NOMO-1 treated with dmso at 0.1 percent for 144 hours (cell line): ENCODE measurements around the gene ELL.

ENCODE experiments used
- DNase-seq: peaks from one replicate; lab custom pipeline; 2025; ENCODE audit not compliant: unreplicated experiment; lab: John Stamatoyannopoulos, UW

Gene ELL

GRCh38 chr19:18473003-18473705, 48.7 kb downstream of the ELL start:
- no peak for DNase-seq

DNA sequence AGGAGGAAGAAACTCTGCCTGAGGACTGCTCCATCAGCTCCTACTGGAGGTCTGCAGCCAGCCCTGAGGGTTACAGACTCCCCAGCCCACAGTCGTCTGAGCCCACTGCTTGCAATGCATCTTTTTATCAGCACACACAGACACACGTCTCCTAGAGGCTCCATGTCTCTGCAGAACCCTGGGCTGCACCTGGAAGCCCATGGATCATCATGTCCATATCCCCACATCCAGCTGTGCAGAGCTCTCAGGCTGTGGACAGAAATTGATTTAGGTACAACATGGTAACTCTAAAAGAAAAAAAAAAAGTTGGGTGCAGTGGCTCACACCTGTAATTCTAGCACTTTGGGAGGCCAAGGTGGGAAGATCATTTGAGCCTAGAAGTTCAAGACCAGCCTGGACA, 51.1 kb downstream of the ELL start:
- DNase-seq: no peak

DNA sequence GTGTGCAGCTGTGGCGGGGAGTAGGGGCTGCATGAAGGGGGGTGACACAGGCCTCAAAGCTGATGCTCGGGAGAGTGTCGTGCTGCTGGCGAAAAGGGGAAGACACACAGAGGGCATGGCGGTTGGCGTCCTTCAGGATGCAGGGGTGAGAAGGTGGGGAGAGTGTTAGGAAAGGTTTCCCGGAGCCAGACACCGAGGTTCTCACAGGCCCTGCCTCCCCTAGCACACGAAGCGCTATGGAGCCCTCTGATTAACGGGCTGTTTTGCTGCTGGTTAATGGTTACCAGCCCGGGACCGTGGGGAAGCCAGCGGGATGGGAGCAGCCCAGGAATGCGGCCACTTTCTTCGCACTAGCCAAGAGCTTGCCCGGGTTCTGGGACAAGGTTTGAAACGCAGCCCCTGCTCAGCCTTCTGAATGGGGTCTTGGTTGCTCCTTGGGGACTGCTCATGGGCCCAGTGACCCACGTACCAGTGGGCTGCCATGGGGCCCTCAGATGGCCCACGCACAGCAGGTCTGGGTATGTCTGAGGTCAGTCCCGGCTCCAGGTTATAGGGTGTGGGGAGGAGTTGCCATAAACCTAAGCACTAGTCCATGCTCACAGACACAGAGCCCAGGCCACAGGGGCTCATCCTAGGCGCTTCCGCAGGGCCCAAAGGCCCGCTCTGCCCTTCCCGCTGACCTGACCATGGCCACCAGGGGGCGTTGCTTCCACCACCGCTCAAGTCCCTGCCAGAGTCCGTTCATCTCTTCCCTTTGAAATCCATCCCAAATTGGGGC, 52.6 kb downstream of the ELL start:
- DNase-seq: no peak

DNA sequence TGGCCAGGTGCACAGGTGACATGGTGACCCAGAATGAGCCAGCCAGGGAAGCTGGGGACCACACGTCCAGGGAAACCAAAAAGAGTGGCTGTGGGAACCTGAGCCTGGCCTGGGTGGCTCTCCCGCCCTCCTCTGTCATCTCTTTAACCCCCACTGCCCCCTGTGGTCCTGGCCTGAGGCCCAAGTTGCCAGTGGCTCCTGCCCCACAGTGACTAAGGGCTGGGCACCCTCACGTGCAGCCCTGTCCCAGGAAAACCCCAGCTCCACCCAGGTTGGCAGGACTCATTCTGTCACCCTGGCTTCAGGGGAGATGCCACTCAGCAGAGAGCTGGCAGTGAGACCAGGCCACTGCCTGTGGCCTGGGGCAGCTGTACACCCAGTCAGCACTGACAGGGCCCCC, 53.4 kb downstream of the ELL start:
- no peak for DNase-seq

- no peak for DNase-seq
These were observed 53.9 kb downstream of the ELL start for GRCh38 chr19:18467978-18468377.

- no peak for DNase-seq
These were observed 55.5 kb downstream of the ELL start for GRCh38 chr19:18466354-18466753.

DNA sequence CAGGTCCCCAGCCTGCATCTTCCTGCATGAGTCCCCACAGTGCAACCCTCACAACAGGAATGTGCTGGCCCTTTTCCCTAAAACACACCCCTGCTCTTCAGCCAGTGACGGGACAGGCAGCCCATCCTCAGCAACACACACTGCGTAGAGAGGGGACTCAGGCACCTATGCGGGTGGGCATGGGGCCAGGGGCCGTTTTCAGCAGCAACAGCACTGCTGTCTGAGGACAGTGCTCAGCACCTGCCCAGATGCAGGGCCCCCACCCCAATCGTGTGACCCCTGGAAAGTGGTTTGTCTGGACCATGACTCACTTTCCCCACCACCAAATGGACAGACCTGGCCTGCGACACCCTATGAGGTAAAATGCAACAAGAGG, 55.9 kb downstream of the ELL start:
- DNase-seq: no peak

- no peak for DNase-seq
These were observed 56.5 kb downstream of the ELL start for GRCh38 chr19:18465214-18465963.

- DNase-seq: no peak
These were observed 57.2 kb downstream of the ELL start for GRCh38 chr19:18464646-18465045.

- DNase-seq: no peak
These were observed 60.4 kb downstream of the ELL start for GRCh38 chr19:18461471-18461870.

DNA sequence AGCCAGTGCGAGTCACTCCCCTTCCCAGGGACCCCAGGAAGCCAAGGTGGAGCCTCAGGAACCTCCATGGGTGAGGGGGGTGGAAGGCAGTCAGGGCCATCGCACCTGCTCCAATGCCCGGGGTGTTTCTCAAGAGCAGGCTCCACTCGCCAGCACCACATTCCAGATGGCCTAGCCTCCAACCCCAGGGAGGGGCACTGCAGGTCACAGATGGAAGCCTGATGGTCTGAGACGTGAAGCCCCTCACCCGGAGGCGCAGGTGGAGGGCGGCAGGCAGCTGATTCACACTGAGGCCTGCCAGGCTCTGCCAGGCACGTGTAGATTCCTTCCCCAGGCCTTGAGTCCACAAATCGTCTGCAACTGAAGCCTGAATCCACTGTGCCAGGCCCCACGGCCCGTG, 61.0 kb downstream of the ELL start:
- no peak for DNase-seq

- DNase-seq: no peak
These were observed 64.2 kb downstream of the ELL start for GRCh38 chr19:18457483-18458331.

DNA sequence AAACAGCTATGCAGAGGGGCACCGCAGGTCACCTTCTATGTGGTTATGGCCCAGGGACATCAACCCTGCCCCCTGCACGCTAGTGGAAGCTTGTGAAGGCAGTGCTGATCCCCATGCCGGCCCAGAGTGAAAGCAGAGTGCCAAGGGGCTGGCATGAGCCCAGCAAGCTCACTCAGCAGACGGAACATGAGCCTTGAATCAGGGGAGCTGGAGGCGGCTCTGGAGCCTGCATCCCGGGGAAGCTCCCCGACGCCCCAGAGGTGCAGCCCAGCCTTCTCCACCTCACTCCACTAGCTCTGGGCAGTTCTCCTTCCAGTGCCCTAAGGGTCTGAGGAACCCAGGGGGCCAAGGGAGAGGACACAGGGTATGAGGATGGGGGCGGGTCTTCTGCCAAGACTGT, 64.9 kb downstream of the ELL start:
- no peak for DNase-seq

DNA sequence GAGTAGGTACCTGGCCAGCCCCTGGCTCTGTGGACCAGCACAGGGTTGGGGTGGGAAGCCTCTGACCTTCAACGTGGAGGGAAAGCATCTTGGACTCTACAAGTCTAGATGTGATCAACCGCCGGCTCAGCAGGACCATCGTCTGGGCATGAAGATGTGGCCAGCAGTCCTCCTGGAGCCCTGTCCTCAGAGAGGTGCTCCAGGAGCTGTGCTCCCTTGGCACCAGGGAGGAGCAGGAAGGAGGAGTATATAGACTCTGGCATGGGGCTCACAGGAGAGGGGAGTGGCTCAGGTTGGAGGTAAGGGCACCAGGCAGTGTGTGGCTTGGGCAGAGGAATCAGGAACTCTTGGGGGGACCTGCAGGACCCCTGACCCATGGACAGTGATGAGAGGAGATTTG, 65.6 kb downstream of the ELL start:
- no peak for DNase-seq

GRCh38 chr19:18453269-18454024, 68.4 kb downstream of the ELL start:
- no peak for DNase-seq

GRCh38 chr19:18452386-18452785, 69.5 kb downstream of the ELL start:
- no peak for DNase-seq

- no peak for DNase-seq
These were observed 70.7 kb downstream of the ELL start for GRCh38 chr19:18450931-18451836.

DNA sequence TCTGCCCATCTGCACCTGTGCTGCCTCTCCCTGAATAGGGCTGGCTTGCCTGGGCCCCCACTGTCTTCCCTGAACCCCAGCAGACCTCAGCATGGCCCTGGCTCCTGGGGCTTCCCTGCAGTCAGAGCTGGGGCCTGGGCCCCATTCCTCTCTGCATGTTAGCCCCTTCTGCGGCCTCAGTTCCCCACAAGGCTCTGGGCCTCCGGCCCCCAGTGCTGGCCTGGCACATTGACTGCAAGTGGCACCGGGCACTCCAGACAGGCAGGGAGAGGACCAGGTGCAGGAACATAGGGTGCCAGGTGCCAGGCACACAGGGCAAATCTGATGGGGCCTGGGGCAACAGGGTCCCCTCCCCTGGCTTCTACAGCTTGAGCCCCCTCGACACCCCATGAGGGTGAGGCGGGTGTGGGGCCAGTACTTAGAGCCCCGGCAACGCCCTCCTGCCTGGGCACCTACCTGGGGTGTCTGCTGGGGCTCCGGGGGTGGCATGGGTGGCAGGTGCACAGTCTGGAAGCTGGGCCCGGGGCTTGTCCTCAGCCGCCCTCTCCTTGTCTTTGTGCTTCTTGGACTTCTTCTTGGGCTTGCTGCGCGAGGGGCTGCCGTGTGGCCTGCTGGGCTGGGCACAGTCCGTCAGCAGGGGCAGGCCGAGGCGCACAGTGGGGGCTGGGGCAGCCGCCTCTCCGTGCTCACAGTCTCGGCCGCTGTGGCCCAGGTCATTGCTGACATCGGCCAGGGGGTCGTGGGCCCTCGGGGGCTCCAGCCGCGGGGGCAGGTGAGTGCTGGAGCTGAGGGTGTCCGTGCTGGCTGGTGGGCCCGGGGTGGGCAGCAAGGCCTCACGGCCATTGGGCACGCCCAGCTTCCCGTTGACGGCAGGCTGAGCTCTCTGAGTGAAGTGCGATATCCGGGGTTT, 71.6 kb downstream of the ELL start:
- DNase-seq: no peak
